GM18526 (cell line): ENCODE results near the gene RNGTT.

Experiments
- POLR2A ChIP-seq: IDR thresholded peaks from 3 replicates; pipeline ENCODE4 v1.6.1; 2011; ENCODE audit not compliant: insufficient read length; ENCODE audit errors: extremely low read depth

The RNGTT gene

DNA sequence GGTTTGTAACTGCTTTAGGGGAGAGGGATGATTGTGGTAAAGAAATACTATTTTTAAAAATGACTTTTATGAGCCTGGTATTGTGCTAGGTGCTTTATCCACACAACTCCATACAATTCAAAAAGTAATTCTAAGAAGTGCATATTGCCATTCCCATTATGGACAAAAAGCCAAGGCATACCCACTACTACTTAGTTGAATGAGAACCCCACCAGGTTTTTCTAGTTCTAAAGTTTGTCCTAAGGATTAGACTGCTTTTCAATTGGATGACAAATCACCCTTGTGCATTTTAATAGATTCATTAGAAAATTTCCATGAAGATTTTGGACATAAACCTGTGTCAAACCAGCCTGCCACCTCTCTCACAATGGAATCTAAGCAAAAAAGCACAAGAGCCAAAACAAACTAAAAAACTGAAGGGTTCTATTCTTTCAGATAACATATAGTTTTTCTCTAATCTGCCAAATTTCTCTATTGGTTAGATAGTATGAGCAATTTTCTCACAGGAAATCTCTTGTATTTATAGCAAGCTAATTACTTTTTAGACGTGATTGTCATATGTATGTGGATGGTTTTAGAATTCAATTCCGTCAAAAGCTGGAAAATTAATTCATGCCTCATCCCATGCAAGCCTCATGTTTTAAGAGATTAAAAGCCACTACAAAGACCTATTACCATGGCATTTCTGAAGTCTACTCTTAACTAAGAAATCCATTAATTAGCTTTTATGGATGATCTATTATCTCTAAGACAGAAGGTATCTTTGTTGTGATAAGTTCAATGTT, 325.5 kb downstream of the RNGTT start:
- no peak for TF ChIP-seq POLR2A

DNA sequence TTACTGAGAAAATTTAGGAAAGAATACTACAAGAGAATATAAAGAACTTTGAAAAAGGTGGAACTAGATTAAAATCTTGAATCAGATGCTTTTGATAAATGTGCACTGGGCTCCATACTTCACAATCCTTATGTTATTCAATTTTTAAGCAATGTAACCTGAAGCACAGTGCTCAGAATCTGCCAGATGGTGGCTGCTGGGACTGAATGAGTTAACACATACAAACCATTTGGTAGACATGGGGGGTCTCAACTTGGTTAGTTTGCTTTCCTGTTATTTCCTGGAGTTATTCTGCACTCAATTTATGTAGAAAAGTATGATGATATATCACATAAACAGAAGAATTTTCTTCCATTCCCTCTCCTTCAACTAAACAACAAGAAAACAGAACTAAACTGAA, 326.5 kb downstream of the RNGTT start:
- TF ChIP-seq POLR2A: no peak

DNA sequence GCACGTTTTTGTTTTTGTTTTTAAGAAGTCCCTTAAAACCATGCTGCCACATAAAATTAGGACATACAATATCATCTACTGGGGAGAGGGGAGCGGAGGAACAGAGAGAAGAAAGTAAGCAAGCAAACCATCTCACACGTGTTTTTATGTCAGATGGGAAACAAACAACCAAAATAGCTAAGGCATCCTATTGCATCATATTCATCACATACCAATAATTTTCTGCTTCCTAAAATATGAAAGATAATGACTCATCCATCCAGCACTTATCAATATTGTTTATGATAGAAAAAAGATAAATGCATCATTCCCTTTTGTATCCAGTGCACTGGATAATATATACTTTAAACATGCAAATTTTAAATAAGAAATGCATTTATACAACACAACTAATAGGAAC, 329.6 kb downstream of the RNGTT start:
- no peak for TF ChIP-seq POLR2A

DNA sequence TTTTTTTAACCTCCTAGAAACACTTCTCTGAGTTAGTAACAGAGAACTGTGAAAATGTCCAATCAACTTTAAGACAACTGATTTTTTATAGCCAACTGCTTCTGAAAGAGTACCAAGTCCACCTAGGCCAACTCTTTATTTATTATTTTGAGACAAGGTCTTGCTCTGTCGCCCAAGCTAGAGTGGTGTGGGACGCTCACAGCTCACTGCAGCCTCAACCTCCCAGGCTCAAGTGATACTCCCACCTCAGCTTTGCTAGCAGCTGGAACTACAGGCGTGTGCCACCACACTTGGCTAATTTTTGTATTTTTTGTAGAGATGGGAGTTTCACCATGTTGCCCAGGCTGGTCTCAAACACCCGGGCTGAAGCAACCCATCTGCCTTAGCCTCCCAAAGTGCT, 331.6 kb downstream of the RNGTT start:
- TF ChIP-seq POLR2A: no peak

DNA sequence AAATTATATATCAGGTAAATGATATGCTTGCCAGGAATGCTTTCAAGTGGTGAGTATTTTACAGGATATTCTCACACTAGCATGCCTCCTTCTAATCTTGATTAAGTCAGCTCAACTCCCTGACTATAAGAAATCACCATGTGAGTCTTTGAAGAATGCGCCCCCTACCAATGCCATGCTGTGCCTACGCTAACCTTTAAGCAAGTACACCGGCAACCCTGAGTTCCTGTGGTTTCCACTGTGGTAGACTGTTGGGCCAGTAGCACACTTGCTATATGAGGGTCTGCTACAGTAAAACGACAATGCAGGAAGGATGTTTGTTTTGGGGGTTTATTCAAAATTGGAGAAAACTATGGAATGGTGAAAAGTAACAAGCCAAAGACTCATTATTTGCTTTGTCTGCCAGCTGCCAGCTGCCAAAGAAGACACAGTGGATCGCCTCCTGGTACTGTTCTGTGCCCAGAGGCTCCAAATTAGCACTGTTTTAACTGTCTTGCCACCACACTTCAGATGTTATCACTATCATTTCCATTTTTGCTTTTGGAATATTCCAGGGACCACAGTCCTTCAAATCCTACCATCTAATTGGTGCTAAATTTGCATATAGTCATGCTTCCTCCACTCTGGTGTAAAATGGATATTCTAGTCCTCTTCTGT, 333.5 kb downstream of the RNGTT start:
- no peak for TF ChIP-seq POLR2A

DNA sequence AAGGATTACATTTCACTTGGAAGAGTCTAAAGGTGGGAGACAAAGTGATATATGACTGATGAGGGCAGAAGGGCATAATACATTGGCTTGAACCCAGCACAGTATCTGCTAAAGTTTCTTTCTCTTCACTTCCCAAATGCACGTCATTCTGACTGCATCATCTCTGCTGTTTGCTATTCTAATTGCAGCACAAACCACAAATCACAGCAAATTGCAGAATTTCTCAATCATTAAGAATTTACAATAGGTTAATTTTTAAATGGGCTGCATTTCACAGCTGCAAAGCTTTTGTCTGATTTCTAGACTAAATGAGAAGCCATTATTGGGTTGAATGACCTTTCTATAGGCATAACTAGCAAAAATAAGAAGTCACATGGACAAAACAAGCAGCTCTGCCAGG, 337.0 kb downstream of the RNGTT start:
- TF ChIP-seq POLR2A: no peak

DNA sequence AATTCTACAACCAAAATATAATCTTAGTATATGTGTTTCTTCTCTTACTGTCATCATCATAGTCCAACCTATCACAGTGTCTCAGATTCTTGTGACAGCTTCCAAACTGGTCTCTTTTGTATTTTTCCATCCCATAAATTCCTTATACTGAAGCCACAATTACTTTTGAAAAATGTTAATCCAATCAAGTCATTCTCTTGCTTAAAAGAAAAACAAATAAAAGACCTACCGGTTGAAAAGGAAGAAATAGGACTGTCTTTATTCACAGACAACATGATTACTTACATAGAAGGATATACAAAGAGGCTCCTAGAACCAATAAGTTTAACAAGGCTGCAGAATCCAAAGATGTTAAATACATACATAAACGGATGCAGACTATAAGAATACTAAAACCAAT, 339.9 kb downstream of the RNGTT start:
- no peak for TF ChIP-seq POLR2A

DNA sequence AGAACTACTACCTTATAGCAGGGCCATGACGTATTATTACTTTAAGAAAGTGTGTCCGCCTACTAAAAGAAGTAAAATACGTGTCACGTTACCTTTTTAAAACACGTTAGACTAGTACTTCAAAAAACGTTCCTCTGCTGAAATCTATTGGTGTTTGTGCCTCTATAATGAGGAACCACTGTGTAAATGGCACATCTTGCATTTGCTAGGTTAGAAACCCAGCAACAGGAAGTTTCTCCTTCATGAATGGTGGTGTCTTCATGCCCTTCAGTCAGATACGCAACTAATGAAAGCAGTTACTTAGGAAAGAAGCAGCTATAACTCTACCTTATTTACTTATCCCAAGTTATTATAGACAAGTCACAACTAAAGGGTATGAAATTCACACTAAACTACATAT, 343.5 kb downstream of the RNGTT start:
- no peak for TF ChIP-seq POLR2A

DNA sequence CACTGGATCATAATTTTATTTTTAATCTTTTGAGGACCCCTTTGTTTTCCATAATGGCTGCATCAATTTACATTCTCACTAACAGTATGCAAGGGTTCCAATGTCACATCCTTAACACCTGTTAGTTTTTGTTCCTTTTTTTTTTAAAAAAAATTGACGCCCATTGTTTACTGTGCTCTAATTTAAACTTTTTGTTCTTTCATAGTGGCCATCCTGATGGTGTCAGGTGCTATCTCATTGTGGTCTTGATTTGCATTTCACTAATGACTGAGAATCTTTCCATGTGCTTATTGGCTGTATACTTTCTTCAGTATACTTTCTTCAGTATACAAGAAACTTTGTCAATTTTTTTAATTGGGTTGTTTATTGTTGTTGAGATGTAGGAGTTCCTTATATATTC, 347.0 kb downstream of the RNGTT start:
- no peak for TF ChIP-seq POLR2A

DNA sequence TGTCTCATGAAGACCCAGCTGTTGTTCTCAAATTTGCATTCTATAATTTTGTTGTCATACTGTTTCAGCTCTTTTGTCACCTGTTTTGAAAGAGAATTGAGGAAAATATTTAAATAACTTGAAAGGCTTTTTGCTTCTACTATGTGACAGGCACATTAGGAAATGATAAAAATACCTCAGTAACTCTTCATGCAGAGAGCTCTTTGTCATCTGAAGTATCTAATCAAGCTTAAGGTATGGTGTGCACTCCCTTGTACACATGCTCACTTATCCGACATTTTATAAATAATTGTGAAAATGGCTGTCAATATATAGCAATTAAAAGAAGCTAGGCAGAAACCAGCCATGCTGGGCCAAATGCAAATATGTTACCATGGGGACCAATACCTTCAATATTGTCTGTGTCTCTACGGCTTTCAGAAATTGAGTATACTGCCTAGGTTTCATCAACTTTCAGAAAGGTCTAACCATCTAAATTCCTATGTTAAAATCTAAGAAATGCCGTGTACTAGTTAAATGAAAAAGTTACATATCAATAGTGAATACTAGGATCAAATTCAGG, 349.0 kb downstream of the RNGTT start:
- no peak for TF ChIP-seq POLR2A

DNA sequence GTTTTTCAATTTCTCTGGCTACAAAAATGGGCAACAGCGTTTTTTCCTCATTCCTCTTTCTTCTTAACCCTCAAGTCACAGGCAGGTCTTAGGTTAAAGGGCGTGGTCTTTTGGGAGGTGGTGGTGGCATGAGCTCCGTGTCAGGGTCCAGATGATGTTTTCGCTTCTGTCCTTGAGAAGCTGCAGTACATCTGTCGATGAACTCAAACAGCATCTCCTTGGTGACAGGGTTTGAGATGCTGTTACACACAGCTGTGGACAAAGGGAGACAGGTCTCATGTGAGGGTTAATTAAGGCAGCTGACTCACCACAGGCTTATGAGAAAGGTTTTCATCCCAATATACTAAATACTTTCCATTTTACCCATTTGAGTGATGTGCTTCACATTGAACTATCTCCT, 350.8 kb downstream of the RNGTT start:
- no peak for TF ChIP-seq POLR2A

DNA sequence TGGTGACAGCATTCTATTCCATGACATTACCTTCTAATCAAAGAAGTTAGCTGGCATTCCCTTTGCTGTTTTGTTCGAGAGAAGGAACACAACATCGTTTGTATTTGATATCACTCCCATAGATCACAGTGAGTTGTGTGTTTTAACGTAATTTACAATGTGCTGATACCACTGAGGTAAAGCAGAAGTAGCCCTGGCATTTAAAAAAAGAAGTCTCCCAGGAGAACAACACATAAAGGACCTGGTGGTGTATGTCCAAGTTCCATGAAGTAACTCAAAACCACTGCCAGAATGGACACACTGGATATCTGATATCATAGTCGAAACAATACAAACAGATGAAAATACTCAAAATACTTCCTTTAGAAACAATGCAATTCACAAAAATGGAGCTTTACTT, 351.7 kb downstream of the RNGTT start:
- no peak for TF ChIP-seq POLR2A

DNA sequence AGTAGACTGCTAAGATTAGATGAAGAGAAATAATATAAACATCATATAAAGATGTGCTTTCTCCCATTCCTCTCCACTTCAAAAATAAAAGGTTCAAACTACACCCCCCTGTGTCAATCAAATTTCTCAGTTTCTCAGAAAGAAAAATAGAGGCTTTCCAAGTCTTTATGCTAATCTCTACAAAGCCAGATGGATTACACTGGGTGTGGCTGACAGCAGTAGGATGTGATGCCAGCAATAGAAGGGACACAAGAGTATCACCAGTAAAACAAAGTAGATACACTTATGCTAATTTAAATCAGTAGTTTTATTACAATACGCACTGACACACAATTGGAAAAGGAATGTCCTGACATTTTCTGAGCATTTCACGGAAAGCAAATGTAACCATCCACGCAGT, 353.4 kb downstream of the RNGTT start:
- no peak for TF ChIP-seq POLR2A

DNA sequence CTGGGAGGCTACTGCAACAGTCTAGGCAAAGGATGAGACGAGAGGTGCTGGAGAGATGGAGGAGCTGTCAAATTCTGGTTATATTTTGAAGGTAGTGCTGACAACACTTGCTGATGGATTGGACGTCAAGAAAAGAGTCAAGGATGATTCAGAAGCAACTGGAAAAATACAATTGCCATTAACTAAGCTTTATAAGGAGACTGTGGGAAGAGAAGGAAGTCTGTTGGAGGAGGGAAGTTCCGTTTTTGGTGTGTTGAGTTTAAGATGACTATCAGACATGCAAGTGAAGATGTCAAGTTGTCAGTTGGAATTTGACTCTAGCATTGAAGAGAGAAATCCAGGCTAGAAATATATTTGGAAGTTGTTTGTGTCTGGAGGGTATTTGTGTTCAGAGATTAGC, 358.1 kb downstream of the RNGTT start:
- no peak for TF ChIP-seq POLR2A

DNA sequence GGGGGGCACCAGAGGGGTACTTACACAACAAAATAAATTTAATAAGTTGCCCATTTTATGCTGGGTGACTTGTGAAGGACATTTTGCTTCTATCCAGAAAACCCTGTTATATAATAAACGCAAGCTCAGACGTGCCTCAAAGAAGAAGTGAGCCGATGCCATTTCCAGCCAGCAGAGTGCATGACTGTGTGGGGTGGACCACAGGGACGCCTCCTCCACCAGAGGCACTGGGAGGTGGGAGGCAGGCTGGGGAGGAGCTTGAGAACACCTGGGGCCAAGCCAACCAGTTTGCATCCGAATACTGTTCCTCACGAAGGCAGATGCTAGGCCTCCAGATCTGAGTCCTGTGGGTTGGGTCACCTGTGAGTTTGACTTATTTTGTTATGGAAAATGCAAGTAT, 363.8 kb downstream of the RNGTT start:
- TF ChIP-seq POLR2A: no peak

DNA sequence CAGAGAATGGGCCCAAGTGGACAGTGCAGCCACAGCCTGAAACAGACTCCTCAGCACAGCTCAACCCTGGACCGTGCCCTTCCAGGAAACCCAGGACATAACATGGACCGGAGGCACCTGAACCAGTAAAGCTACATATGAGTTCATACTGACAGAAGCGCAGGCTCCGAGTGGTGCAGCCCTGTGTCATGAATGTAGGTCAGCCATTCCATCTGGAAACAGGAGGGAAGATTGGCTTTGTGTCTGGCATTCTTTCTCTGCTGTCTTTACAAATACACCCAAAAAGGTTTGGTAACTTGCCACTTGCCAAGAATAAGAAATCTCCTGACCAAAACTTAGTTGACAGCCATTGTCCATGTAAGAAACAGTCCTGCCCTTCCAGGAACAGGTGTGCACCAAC, 366.6 kb downstream of the RNGTT start:
- no peak for TF ChIP-seq POLR2A
